ENCODE measurements around the gene FGF19.
"Not testable (repeated sequence)": the region's sequence is repeated elsewhere in the genome, so short reads cannot be mapped to it uniquely, and the experiment has no call there.

The FGF19 gene

DNA sequence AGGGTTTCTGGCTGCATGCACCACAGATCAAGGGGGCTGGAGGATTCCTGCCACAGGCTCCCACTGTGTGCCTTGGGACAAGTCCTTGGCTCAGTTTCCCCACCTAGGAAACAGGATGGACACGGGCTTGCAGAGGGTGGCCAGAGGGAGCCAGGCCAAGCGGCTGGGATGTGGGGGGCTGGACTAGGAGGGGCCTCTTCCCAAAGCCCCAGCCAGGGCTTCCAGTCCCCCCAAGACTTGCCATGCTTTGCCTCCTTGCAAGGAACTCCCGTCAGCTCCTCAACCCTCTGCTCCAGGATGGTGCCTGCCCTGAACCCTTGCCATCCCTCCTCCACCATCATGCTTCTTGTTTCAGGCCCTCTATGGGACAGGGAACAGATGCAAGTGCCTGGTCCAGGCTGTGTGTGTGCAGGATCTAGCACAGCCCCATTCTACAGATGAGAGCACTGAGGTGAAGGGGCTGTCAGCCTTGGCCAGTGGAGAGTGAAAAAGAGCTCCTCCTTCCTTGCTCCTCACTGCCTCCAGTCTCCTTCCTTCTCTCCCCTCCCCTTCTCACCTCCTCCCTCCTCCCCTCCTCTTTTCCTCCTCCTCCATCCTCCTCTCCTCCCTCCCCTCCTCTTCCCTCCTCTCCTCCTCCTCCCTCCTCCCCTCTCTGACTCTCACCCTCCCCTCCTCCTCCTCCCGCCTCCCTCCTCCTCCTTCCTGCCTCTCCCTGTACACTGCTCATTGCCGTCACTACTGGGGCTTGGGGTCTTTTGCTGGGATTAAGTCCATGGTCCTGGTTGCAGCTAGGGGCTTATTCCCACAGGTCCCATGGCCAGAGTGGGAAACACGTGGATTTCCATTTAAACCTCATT lies 13.3 kb upstream of the FGF19 start:
- no peak for DNase-seq

- DNase-seq: no peak
Measured at GRCh38 chr11:69716099-69716498, 12.3 kb upstream of the FGF19 start.

- no peak for DNase-seq
Measured at GRCh38 chr11:69715446-69715845, 11.6 kb upstream of the FGF19 start.

DNA sequence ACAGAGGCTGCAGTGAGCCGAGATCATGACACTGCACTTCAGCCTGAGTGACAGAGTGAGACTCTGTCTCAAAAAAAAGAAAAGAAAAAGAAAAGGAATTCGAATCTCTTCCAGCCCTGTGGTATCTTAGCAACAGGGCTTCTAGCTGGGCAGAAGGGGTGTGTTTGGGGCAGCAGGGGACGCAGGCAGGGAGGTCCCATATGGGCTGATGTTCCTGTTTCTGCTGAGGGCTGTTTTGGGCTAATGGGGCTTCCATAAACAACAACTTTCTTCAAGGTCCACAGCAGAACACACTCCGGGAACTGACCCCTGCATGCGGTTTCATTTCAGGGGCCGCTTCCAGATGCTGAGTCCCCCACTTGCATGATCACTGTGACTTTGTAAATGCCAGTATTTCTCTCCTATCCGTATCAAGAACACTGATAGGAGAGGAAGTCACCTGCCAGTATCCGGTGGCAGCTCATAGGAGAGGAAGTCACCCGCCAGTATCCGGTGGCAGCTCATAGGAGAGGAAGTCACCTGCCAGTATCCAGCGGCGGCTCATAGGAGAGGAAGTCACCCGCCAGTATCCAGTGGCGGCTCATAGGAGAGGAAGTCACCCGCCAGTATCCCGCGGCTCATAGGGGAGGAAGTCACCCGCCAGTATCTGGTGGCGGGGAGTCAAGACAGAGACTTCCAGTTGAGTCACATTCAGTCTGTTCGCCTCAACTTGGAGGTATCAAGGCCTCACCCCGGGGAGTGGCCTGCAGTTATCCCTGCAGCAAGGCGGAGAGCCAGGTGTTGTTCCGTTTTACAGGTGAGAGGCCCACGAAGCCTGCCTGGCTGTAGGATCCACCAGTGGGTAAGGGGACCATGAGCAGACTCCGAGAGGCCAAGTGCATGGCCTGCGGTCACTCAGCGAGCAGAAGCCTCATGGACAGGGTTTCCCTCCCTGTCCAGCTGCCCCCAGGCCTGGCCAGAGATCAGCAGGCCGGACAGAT lies 8.3 kb upstream of the FGF19 start:
- DNase-seq: peak; percentile 52

- DNase-seq: peak; percentile 73
Measured at GRCh38 chr11:69708736-69709401, 5.0 kb upstream of the FGF19 start.

- no peak for DNase-seq
Measured at GRCh38 chr11:69707176-69707575, 3.4 kb upstream of the FGF19 start.

DNA sequence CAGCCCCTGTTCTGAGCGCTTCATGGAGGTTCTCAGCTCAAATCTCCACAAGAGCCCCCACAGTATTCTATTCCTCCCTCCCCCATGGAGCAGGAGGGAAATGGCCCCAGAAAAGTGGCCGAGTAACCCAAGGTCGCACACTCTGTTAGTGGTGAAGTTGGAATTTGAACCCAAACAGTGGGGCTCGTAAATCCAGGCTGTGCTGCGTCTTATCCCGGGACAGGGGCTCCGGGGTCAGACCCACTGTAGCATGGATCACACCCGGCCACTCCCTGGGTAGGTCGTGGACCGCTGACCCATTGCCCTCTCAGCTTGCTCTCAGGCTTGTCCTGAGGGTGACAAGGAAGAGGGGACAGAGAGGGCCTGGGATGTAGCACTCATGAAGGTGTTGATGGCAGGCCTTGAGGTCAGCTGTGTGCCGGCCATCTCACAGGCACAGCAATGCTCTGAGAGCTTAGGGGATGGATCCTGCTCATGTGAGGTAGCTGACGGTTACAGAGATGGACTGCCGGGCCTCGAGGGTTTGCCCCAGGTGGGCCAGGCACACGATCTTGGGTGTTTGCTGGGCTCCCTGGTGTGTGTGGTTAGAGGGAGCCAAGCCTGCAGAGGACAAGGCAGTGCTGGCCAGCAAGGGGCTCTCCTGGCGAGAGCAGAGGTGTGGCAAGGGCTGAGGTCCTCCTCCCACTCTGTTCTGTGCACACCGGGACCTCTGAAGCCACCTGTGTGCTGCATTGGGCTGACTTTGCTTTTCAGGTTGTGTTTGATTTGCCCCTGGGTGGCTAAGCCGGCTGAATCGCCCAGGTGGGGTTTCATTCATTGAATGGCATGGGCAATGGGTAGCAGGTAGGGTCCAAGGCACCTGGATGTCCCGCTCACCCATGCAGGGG lies 2.3 kb upstream of the FGF19 start:
- DNase-seq: no peak

DNA sequence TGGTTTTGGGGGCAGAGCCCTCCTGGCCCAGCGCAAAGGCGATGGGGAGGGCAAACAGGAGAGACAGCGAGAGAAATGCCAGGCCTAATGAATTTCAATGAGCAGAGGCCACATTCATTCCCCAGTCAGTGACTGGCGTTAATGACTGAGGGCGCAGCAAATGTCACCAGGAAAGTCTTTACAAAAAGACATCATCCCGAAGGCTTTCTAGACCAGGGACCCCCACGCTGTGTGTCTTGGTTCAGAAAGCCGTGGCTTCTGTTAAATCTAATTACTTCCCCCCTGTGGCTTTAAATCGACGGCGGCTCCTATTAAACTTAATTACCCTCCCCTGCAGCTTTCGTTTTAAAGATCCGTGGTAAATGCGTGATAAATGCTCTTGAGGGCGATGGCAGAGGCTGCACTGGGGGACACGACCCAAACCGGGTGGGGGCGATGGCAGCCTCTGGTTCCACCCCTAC lies 1.6 kb upstream of the FGF19 start:
- no peak for DNase-seq

DNA sequence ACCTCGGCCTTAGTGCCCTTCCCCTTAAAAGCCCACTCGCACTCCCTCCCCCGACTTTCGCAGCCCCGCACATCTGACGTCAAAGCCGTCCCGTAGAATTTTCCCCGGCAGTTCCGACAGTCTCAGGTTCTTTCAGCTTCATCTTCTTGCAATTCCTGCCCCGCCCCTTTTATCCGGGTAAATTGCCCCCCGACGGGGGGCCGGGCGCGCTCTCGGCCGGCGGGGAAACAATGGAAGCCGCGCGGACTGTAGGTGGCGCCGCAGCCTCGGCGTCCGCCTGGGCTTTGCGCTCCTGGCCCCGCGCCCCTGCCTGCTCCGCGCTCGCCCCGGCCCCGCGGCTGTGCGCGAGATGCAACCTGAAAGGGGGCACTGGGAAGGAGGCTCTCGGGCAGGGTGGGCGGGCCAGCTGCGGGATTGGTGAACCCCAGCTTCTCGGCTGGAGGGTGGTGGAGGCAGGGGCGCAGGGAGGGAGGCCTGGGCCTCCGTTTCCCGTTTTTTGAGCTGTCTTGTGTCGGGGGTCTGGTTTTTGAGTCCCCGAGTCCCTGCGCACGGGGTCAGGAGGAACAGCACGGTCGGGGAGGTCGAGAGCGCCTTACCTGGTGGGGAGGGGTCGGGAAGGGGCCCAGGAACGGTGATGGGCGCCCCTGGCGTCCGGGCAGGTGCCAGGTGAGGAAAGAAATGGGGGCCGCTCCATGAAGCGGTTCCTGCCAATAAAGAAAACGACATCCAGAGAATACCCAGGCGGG lies 859 bp upstream of the FGF19 start:
- peak; percentile 75 for DNase-seq

DNA sequence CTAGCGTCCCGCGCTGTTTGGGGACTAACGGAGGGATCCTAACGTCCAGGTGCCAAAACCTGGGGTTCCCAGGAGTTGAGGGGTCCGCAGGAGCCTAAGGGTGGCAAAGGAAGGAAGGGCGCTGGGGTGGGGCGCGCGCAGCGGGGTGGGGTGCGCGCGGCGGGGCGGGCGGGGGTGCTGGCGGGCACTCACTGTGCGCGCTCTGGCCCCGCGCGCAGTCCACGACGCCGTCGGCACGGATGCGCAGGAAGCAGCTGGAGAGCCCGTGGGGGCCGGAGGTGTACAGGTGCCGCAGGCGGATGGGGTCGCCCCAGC lies 412 bp downstream of the FGF19 start:
- no peak for DNase-seq

DNA sequence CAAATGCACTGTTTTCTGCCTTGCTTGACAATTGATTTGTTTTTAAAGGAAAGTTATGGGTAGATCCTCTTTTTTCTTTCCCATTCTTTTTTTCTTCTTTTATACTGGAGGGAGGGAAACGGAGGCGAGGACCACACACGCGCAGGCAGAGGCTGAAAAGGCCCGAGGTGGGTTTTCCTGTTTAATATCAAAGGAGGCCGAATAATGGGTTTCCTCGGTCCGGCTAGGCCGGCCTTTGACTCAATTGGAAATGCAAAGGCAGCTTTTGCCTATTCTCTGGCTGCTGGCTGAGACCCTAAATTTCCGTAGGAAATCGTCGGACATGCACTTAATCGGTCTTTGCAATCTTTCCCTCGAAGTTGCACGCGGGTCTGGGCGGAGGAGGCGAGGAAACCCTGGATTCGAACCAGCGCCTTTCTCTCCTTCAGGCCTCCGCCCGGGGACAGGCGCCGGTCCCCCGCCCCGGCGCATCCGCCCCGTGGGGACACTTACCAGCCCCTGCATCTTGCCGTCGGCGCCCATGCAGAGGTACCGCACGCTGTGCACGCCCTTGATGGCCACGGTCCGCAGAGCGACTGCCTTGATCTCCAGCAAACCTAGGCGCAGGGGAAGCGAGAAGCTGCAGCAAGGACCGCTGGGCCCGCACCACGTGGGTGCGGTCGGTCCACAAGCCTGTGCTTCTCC lies 911 bp downstream of the FGF19 start:
- no peak for DNase-seq

DNA sequence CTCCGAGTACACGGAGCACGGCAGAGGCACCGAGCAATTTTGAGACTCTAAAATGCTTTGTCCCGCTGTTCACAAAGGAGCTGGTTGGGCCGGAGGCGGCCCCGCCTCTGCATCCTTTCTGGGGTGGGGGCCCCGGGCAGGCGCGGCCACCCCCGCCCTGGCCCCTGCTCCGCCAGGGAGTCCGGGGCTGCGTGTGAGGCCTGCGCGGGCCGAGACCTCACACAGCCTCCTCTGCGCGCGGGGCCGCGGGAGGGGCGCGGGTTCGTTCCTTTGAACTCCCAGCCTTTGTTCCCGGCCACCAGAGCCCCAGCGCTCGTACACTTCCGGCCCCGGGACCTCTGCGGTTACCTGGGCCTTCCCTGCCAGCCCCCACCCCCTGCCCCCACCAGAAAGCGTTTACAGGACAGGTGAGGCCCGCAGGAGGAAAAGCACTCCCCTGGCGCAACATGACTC lies 1.6 kb downstream of the FGF19 start:
- peak; percentile 75 for DNase-seq

DNA sequence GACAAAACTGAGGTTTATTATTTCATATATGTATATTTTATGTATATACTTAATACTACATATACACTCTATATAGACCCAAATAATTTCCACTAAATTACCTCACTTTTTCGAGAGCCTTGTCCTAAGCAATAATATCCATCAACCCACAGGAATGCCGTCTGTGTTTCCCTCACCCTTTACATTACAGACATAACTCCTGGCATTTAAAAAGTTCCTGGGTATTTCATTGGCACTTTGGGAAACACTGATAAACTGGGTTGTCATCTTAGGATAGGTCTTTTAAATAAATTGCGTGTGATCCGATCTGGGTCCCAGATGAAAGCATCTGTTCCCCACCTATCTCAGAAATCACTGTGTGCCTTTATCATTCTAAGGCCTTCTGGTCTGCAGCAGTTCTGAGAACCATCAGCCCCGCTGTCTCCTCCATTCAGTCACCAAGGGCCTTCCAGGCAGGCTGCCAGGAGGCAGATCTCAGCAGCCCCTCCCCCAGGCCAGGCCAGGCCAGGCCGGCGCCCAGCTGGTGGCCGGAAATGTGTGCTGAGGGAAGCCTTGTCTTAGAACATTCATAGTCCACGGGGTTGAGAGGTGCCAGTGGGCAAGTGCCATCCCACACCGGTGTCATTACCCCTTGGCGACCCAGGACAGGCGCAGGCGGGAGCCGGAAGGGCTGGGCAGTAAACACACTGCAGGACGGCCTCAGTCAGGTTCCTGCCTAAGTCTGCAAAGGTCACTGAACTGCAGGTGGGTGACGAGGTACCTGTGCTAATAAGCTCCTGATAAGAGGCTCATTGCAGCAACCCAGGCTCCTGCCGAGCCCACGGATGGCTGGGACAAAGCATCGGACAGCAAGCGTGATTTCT lies 3.3 kb downstream of the FGF19 start:
- DNase-seq: peak; percentile 92

DNA sequence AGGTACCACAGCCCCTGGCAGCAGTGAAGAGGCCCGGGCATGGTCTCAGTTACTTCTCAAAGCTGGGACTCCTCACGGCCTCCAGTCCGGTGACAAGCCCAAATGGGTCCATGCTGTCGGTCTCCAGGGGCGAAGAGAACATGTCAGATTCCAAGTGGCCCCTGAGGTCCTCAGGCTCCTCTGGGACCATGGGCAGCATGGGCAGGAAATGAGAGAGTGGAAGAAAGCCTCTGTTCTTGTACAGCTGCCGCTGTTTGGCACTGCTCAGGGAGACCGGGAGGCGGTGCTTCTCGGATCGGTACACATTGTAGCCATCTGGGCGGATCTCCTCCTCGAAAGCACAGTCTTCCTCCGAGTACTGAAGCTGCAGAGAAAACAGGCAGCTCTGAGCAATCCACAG lies 4.6 kb downstream of the FGF19 start:
- DNase-seq: no peak

DNA sequence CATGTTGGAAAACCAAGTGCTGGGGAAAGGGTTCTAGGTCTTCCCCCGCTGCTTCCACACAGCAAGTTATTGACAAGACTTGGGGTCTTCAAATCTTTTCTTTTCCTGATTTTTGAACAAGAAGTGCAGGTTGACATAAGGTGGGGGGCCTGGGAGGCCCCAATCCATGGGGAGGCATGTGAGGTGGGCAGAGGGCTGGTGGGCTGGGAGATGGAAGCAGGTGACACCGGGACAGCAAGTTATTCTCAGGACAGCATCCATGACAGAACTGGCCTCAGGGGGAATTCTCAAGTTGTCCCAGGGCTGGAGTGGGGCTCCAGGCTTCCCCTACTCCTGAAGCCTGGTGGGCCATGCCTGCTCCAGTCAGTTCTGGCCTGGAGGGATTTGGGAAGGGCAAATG lies 5.5 kb downstream of the FGF19 start:
- DNase-seq: no peak

DNA sequence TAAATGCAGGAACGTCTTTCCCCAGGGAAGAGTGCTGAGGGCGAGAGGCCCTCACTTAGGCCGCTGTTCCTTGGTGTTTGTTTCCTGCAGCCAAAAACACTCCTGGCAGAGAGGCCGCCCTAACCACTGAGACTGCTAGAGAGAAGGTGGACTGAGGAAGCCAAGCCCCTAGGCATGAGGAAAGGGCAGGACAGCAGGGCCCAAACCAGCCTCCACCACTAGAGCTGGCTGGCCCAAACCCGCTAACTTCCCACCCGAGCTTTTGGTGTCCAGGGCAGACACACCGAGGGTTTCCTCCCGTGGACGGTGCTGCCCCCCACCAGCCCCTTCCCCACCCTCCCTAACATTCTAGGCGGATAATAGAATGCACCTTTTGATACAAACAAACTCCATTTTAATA lies 6.0 kb downstream of the FGF19 start:
- peak; percentile 41 for DNase-seq

- peak; percentile 39 for DNase-seq
Measured at GRCh38 chr11:69697469-69697843, 6.4 kb downstream of the FGF19 start.

GRCh38 chr11:69696749-69697468 lies 6.9 kb downstream of the FGF19 start:
- no peak for DNase-seq

DNA sequence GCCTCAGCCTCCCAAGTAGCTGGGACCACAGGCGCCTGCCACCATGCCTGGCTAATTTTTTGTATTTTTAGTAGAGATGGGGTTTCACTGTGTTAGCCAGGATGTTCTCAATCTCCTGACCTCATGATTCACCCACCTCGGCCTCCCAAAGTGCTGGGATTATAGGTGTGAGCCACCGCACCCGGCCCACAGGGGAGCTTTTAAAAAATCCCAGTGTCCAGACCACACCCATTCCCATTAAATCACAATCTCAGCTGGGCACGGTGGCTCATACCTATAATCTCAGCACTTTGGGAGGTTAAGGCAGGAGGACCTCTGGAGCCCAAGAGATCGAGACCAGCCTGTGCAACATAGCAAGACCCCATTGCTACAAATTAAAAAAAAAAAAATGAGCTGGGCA lies 7.8 kb downstream of the FGF19 start:
- not testable (repeated sequence) for DNase-seq
